T-cell (primary cell): ENCODE measurements around the gene MFNG. TPM values are rescaled to one million over a fixed set of nuclear protein-coding genes. Genes with fewer than 3 reads are reported as not detected.

Experiments used
- ATAC-seq, 4 experiments: fragments of 200-7000 bp in 3 of 4; fragments of 150-1000 bp in 1 of 4; cut with Tn5 transposase; replicated peaks in 1 of 4; 1 replicate in 3 of 4; 2 replicates in 1 of 4; pipeline ENCODE4 v1.10.0; 2021; ENCODE audit warnings: moderate library complexity in 3 of 4, mild to moderate bottlenecking in 2 of 4, moderate number of reproducible peaks in 1 of 4
- CTCF ChIA-PET, 2 donors: fragments of 300-600 bp; sonication (Branson Sonifier 250); formaldehyde crosslinking; loops; one replicate each; lab custom pipeline; 2022; ENCODE audit warnings: antibody characterized with exemption in 2 of 2; lab: Charles Lee
- POLR2A ChIA-PET, 2 donors: fragments of 300-600 bp; sonication (Branson Sonifier 250); formaldehyde crosslinking; loops; one replicate each; lab custom pipeline; 2022; ENCODE audit warnings: antibody characterized with exemption in 2 of 2; lab: Charles Lee
- DNase-seq, 35 experiments: peaks; one replicate each; pipeline versions ENCODE4 v3.0.0 to v3.0.0-alpha.2; 2013 to 2023
- H3K27ac ChIP-seq: one replicate; pipeline ENCODE4 v1.5.1; 2013; ENCODE audit warnings: low read length
- H3K27me3 ChIP-seq, 2 experiments: replicated peaks in 1 of 2; 1 replicate in 1 of 2; 2 replicates in 1 of 2; pipeline versions ENCODE4 v1.6.1 to v1.7.0; 2013; ENCODE audit warnings: low read length in 1 of 2, mixed read lengths in 1 of 2; ENCODE audit not compliant: control insufficient read depth in 2 of 2, insufficient read depth in 2 of 2; ENCODE audit errors: extremely low read depth in 1 of 2
- H3K36me3 ChIP-seq, 2 donors: 1 replicate in 1 of 2; 2 replicates in 1 of 2; pipeline versions ENCODE4 v1.6.1 to v1.7.0; 2013; ENCODE audit warnings: low read length in 1 of 2; ENCODE audit not compliant: control insufficient read depth in 2 of 2, insufficient read depth in 1 of 2; ENCODE audit errors: extremely low read depth in 1 of 2
- H3K4me1 ChIP-seq, 2 experiments: 1 replicate in 1 of 2; 2 replicates in 1 of 2; pipeline versions ENCODE4 v1.6.1 to v1.7.0; 2013; ENCODE audit warnings: low read length in 2 of 2, mixed read lengths in 1 of 2; ENCODE audit not compliant: insufficient read depth in 2 of 2, control insufficient read depth in 1 of 2; ENCODE audit errors: extremely low read depth in 1 of 2
- H3K4me3 ChIP-seq, 2 donors: 1 replicate in 1 of 2; 2 replicates in 1 of 2; pipeline versions ENCODE4 v1.5.1 to v1.7.0; 2013; ENCODE audit warnings: mild to moderate bottlenecking in 2 of 2, low read length in 1 of 2, moderate library complexity in 1 of 2; ENCODE audit not compliant: control insufficient read depth in 1 of 2; ENCODE audit errors: extremely low read depth in 1 of 2
- H3K9me3 ChIP-seq: 2 replicates; pipeline ENCODE4 v1.7.0; 2013
- H3K27ac Mint-ChIP-seq, 2 donors: one replicate each; pipeline ENCODE4 v1.8.0; 2020 to 2021; ENCODE audit warnings: mild to moderate bottlenecking in 2 of 2, mixed read lengths in 2 of 2
- H3K27me3 Mint-ChIP-seq, 2 donors: one replicate each; pipeline ENCODE4 v1.8.0; 2021 to 2022; ENCODE audit warnings: mixed read lengths in 2 of 2
- H3K36me3 Mint-ChIP-seq: one replicate; pipeline ENCODE4 v1.8.0; 2021; ENCODE audit warnings: mixed read lengths
- H3K4me1 Mint-ChIP-seq, 3 donors: one replicate each; pipeline ENCODE4 v1.8.0; 2020 to 2022; ENCODE audit warnings: mixed read lengths in 3 of 3, mild to moderate bottlenecking in 1 of 3
- H3K4me3 Mint-ChIP-seq, 3 donors: one replicate each; pipeline ENCODE4 v1.8.0; 2020 to 2022; ENCODE audit warnings: mild to moderate bottlenecking in 3 of 3, mixed read lengths in 3 of 3, moderate library complexity in 3 of 3
- H3K9me3 Mint-ChIP-seq, 3 donors: one replicate each; pipeline ENCODE4 v1.8.0; 2020 to 2022; ENCODE audit warnings: mixed read lengths in 3 of 3
- WGBS: methylation state at CpG from one replicate; pipeline ENCODE4 v1.1.5; 2013; ENCODE audit warnings: missing lambda C conversion rate; ENCODE audit not compliant: insufficient coverage; 5-methylcytosine and 5-hydroxymethylcytosine counted together
- total RNA-seq, 35 experiments: library from RNA in 6 of 35; stranded (reverse) in 6 of 35; fragments of 120-200 nt in 1 of 35; gene quantifications; one replicate each; pipeline versions ENCODE4 v1.2.1 to v1.2.4 and lab custom pipeline; 2013 to 2026

MFNG gene
- total RNA-seq, 5 donors from 2014 or later (not counting 1 experiment from before 2014, with no cell fraction given) = 153 to 296 (median 268) TPM

DNA sequence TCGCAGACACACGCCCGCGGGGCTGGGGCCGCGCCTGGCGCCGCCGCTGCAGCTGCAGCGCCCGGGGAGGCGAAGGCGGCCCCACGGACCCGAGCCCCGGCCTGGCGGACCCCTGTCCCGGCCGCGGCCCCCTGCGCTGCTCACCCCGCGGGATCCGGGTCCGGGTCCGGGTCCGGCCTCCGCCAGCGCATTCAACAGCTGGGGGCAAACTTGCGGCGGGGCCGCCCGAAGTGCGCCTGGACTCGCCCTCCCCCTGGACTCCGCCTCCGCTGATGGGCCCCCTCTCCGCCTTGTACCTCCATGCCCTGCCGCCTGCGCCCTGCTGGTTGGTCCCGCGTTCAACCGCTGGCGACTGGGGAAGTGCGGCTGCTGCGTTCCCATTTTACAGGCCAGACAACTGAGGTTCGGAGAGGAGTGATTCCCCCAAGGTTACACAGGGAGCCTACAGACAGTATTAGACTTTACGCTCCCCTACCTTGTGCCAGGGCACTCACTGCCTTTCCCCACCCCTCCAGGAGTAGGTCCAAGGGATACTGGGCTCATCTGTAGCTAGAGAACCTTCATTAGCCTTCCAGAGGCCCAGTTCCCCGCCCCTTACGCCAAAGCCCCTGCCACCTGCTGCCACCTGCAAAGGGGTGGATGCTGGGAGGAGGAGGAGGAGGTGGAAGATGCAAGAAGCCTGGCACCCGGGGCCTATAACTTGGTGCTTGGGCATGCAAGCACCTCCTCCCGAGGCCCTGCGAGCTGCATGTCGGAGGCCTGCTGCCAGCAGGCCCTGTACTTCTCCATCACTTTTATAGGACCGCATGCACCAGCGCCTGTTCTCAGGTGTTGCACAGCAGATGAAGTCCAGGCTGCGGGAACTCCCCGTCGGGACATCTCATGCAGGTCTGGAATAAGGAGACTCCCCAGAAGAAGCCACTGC, 58.2 kb downstream of the MFNG start:
- Histone ChIP-seq H3K27ac (no peak overlapping the region), H3K4me1 (peaks cover 0 to 31% of the 10 kb centered on the region in 2 experiments), H3K4me3 (peak overlapping the region in 1 of 2 donors; percentile 38), H3K27me3 (peaks cover 0 to 84% of the 10 kb centered on the region in 2 experiments), H3K36me3 (no peaks in the 10 kb centered on the region), H3K9me3 (no peaks in the 10 kb centered on the region)
- CTCF ChIA-PET = interaction anchor here in 1 of 2 donors (0.6 to 1.0 kb wide), 2 partner anchors 110 to 160 kb away, joined by 3 read pairs; no protein-coding TSS in a partner anchor
- POLR2A ChIA-PET = interaction anchor here in 1 of 2 donors (0.5 kb wide), 1 partner anchor 160 kb away, joined by 7 read pairs; no protein-coding TSS in a partner anchor
- ATAC-seq = peak in 1 of 4 experiments; percentile 12
- Mint-ChIP-seq H3K36me3 (peaks cover 4% of the 10 kb centered on the region), H3K27me3 (peaks cover 45 to 75% of the 10 kb centered on the region in 2 donors), H3K27ac (no peak overlapping the region), H3K4me3 (peak overlapping the region; percentile 44 to 68 (median 53)), H3K9me3 (peaks cover 0 to 3% (median 0%) of the 10 kb centered on the region in 3 donors), H3K4me1 (peaks cover 10 to 30% (median 11%) of the 10 kb centered on the region in 3 donors)
- DNase-seq = no peak
- 25% methylated on average over 57 of the region's 59 CpGs for WGBS

DNA sequence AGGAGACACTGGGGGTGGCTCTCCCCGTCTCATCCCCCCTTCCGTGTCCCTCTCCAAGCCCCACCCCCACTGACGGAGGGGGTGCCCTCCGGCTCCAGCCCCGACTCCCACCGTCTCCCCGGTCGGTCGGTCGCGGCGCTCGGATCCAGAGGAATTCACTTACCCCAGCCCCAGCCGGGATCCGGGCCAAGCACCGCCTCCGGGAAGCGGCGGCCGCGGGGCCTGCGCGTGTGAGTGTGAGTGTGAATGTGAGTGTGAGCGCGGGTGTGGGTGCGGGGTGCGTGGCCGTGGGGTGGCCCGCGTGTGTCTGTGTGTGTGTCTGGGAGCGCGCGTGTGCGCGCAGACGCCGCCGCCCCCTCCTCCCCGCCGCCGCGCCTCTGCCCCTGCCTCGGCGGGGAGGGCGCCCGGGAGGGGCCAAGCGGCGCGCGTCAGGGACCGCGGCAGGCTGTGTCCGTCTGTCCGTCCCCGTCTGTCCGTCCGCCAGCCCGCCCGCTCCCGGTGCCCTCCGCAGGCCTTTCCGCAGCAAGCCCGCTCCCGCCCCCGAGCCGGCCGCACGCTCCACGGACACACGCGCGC, 59.0 kb downstream of the MFNG start, which contains the start of gene ELFN2:
TSS of gene ELFN2 (minus strand) at position 345 of the 576 bp plus-strand sequence. CDS start 51,945 bp downstream, outside the sequence.
- peak within 1 kb of the TSS; percentile 51 to 68 (median 67) for H3K4me3 Mint-ChIP-seq
- CTCF ChIA-PET = no interaction called here
- no peak within 1 kb of the TSS for H3K27ac ChIP-seq
- no peaks in the 10 kb centered on the region for H3K9me3 ChIP-seq
- H3K27ac Mint-ChIP-seq = no peak within 1 kb of the TSS
- H3K36me3 ChIP-seq = no peaks in the 10 kb centered on the region
- peak; percentile 20 to 40 (median 36) for ATAC-seq
- peaks cover 0 to 77% of the 10 kb centered on the region in 2 experiments for H3K27me3 ChIP-seq
- peaks cover 0 to 31% of the 10 kb centered on the region in 2 experiments for H3K4me1 ChIP-seq
- H3K36me3 Mint-ChIP-seq = no peaks in the 10 kb centered on the region
- DNase-seq = peak in 4 of 35 experiments; percentile 7 to 22 (median 9)
- peaks cover 40 to 69% of the 10 kb centered on the region in 2 donors for H3K27me3 Mint-ChIP-seq
- POLR2A ChIA-PET = no interaction called here
- no peaks in the 10 kb centered on the region for H3K9me3 Mint-ChIP-seq
- WGBS = under 1% methylated on average over 50 of the region's 72 CpGs
- H3K4me1 Mint-ChIP-seq = peaks cover 10 to 25% (median 11%) of the 10 kb centered on the region in 3 donors
- peak within 1 kb of the TSS; percentile 23 to 38 for H3K4me3 ChIP-seq

DNA sequence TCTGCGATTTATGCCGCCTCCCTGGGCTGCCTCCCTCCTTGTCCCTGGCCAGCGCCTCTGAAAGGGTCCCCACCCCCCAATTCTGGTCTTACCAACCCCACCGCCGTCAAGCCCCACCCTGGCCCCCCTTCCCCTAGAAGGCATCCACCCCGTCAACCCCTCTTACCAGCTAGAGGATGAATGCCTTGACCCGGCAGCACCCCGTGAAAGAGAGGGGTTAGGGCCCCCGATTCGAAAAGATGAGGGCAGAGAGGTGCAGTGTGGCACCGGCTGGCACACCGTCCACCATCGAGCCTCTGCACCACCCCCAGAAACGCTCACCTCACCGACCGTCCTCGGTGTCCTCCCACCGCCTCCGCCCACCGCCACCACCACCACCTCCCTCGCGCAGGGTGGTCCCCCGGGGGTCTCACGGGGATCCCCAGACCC, 59.5 kb downstream of the MFNG start:
- Histone ChIP-seq H3K36me3 (no peaks in the 10 kb centered on the region), H3K27me3 (peaks cover 0 to 76% of the 10 kb centered on the region in 2 experiments), H3K4me1 (peaks cover 0 to 31% of the 10 kb centered on the region in 2 experiments), H3K9me3 (no peaks in the 10 kb centered on the region), H3K27ac (no peak overlapping the region), H3K4me3 (peak overlapping the region; percentile 23 to 38)
- Mint-ChIP-seq H3K4me3 (peak overlapping the region; percentile 49 to 67 (median 51)), H3K27ac (no peak overlapping the region), H3K9me3 (no peaks in the 10 kb centered on the region), H3K4me1 (peaks cover 10 to 20% (median 11%) of the 10 kb centered on the region in 3 donors), H3K27me3 (peaks cover 37 to 65% of the 10 kb centered on the region in 2 donors), H3K36me3 (no peaks in the 10 kb centered on the region)
- 2% methylated on average over 20 of the region's 24 CpGs for WGBS
- ChIA-PET POLR2A (no interaction called here), CTCF (no interaction called here)
- ATAC-seq (peak; percentile 18 to 39 (median 20)), DNase-seq (peak in 1 of 35 experiments; percentile 10)

DNA sequence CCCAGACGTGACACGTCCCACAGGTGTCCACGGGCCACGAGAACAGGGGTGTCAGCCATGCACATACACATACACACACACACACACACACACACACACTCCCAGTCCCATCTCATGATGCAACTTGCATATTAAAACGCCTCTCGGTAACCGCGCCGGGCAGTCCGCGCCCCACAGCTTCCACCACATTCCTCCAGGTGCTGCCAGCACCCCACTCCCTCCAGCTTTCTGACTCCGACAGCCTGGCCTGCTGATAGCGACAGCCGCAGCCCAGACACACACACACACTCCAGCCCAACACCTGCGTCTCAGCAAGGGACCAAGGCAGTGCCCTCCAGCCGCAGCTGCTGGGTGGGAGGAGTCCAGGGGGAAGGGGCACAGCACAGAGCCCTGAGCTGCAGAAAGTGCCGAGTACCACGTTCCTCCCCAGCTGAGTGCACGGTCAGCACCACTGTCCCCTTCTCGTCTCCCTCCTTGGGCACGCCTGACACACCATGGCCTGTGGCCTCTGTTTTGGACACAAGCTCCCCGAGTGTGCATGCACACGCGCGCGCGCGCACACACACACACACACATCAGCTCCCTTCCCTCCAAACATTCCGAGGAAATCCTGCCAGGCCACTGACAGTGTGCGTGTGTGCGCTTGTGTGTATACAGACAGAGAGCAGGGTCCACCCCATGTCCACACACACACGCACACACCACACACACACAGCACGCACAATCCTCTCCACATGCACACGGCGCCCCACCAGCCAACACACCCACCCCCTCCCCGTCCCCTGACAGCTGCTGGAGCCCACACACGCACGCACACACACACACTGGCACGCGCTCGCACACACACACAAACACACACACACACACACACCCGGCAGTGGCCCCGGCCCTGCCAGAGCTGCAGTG, 60.1 kb downstream of the MFNG start:
- CTCF ChIA-PET = no interaction called here
- DNase-seq (peak in 2 of 35 experiments; percentile 7 to 12), ATAC-seq (no peak)
- Mint-ChIP-seq H3K36me3 (no peaks in the 10 kb centered on the region), H3K4me1 (peaks cover 10 to 20% (median 11%) of the 10 kb centered on the region in 3 donors), H3K9me3 (no peaks in the 10 kb centered on the region), H3K27ac (peak overlapping the region in 1 of 2 donors; percentile 70), H3K27me3 (peaks cover 37 to 65% of the 10 kb centered on the region in 2 donors), H3K4me3 (peak overlapping the region in 1 of 3 donors; percentile 67)
- Histone ChIP-seq H3K27me3 (peaks cover 0 to 78% of the 10 kb centered on the region in 2 experiments), H3K27ac (no peak overlapping the region), H3K4me1 (peaks cover 0 to 31% of the 10 kb centered on the region in 2 experiments), H3K36me3 (no peaks in the 10 kb centered on the region), H3K4me3 (no peak overlapping the region), H3K9me3 (no peaks in the 10 kb centered on the region)
- POLR2A ChIA-PET = no interaction called here
- 35% methylated on average over 30 of the region's 43 CpGs for WGBS

DNA sequence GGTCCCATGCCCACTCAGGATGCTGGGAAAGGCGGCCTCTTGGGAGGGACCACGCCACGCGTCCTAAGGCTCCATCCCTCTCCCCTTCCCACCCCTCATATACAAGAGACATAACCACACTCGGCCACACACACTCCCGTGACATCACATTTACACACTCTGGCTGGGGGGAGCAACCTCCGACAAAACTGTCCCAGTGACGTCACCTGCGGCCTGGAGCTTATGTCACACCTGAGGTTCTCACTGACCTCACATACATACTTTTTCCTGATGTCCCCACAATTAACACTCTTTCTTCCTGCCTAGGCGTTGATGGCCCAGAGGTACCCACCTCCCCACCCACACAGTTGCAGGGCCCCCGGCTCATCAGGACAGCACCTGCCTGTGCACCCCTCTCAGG, 60.8 kb downstream of the MFNG start:
- Mint-ChIP-seq H3K36me3 (no peaks in the 10 kb centered on the region), H3K27ac (peak overlapping the region in 1 of 2 donors; percentile 70), H3K9me3 (no peaks in the 10 kb centered on the region), H3K4me3 (peak overlapping the region in 1 of 3 donors; percentile 67), H3K27me3 (peaks cover 37 to 66% of the 10 kb centered on the region in 2 donors), H3K4me1 (peaks cover 14 to 23% (median 16%) of the 10 kb centered on the region in 3 donors)
- Histone ChIP-seq H3K9me3 (no peaks in the 10 kb centered on the region), H3K27me3 (peaks cover 0 to 78% of the 10 kb centered on the region in 2 experiments), H3K4me1 (peaks cover 0 to 36% of the 10 kb centered on the region in 2 experiments), H3K4me3 (no peak overlapping the region), H3K36me3 (no peaks in the 10 kb centered on the region), H3K27ac (no peak overlapping the region)
- no peak for DNase-seq
- ChIA-PET CTCF (no interaction called here), POLR2A (no interaction called here)
- no peak for ATAC-seq
- WGBS = 87% methylated on average over 11 of the region's 11 CpGs
